ENCODE results near the gene SAMD14.

Gene SAMD14

DNA sequence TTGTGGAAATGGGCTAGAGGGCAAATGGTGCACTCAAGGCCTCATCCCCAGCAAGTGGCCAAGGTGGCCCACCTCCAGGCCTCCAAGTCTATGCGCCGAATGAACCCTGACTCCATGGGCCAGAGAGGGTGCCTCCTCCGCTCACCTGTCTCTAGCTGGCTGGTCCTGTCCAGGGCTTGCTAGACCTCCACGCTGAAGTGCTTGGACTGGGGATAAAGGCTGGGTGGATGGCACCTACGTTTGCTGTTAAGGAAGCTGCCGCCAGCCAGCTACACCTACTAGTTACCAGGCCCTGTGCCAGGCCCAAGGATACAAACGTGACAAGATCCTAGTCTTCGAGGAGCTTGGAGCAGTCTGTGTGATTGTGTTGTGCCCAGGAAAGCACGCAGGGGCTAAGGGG lies 35.1 kb upstream of the SAMD14 start:
- no peak for DNase-seq

GRCh38 chr17:50164697-50164988 lies 34.7 kb upstream of the SAMD14 start:
- DNase-seq, result no peak

GRCh38 chr17:50163843-50164696 lies 34.1 kb upstream of the SAMD14 start:
- DNase-seq, result no peak

GRCh38 chr17:50162466-50163254 lies 32.7 kb upstream of the SAMD14 start:
- DNase-seq, result no peak

DNA sequence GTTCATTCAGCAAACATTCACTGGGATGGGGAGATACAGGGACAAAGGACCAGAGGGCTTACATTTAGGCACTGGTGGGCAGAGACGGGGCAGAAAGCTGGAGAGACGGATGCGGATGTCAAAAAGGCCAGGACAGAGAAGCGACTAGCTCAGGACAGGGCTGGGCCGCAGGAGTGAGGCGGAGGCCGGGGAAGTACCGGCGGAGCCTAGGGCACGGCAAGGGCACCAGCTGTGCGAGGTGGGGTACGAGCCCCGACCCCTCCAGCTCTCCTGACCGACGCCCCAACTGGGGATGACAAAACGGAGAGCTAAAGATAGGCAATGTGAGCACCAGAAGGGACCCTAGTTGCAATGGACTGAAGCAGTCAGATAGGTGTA lies 31.9 kb upstream of the SAMD14 start:
- no peak for DNase-seq

GRCh38 chr17:50161023-50161910 lies 31.3 kb upstream of the SAMD14 start:
- peak; percentile 90 for DNase-seq

- no peak for DNase-seq
These were observed 27.9 kb upstream of the SAMD14 start for GRCh38 chr17:50157891-50158290.

- no peak for DNase-seq
These were observed 25.3 kb upstream of the SAMD14 start for GRCh38 chr17:50155115-50155819.

DNA sequence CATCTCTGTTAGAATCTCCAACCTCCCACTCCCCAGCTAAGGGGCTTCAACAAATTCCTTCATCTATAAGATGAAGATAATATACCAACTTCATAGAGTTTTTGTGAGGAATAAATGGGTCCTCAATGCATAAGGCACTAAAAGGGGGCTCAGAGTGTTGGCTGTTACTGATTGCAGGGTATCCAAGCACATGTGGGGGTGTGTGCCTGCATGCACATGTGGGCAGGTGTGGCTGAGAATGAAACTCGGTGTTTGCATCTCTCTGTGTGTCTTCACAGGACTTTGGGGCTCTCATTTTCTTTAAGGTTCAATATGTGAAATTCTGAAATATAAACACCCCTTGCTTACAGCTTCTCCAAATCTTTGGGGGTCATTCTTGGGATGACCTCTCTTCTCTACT lies 24.6 kb upstream of the SAMD14 start:
- no peak for DNase-seq

DNA sequence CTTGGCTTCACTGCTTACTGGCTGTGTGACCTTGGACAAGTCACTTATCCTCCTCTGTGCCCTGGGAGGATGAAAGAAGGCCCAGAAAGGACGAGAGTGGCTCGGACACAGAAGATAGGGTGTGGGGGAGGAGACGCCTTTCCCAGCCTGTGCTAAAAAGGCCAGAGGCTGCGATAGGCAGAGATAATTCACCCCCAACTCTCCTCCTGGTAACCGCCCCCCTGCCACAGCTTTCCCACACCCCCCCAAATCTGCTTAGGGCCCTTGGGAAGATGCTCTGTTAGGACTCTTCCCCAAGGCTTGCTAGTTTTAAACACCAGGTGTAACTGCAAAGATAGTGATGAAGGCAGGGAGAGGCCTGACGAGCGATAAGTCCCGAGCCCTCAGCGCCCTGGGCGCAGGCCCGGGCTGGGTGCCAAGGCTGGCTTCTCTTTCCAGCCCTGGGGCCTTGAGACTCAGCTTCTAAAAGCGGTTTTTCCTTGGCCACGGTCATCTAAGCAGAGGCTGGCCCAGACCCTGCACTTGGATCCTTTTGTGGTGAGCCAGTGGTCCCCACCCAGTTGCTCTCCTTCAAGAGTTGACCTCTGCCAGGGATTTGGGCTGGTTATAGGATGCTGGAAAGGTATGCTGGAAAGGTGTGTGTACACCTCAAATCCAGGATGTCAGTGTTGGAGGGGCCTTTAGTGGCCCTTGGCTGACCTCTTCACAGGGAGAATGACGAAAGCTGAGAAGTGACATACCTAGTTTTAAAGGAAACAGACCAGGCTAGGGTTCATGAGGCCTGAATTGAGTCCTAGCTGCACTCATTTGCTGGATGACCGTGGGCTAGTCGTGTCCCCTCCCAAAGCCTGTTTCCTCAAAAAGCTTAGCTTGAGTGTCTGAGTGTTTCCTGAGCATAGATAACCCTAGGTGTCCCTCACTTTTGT lies 24.0 kb upstream of the SAMD14 start:
- DNase-seq, result no peak

DNA sequence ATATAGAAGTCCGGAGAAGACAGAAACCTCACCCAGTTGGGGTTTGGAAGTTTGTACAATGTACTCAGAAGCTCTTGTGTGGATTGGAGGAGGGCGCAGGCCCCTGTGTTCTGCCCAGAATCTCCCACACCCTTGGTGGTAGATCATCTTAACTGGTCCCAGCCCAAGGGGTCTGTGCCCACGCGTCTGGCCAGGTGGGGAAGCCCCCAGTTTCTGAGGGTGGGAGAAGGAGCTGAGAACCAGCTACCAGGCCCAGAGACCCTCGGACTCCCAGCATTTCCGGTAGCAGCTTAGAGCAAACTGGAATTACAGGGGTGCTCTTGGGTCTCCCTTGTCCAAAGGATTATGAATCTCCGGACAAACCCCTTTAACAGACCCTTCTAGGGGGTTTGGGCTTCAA lies 22.8 kb upstream of the SAMD14 start:
- DNase-seq, result no peak

DNA sequence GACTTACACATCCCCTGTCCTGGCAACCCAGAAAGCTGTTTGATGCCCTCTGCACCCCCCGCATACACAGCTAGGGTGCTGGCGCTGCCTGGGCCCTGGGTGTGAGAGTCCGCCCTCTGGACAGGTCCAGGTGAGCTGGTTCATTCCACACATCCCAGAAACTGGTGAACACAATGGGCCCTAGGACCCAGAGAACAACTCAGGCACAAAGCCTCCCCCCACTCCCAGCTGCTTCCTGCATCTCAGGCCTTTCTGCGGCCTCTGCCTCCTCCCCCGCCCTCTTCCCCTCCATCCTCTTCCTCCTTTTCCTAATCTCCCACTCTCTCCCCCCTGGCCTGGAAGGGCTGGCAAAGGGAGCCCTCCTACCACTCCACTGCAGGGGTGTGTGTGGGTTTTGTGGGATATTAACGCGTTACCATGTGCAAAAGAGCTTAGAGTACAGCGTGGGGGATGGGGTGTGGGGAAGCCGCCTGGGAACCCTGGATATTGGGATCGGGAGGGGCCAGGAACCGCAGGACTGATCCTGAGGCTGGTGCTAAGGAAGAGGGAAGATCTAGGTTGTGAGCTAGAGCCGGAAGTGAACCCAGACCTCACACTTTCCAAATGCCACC lies 22.1 kb upstream of the SAMD14 start:
- DNase-seq, result peak; percentile 17

DNA sequence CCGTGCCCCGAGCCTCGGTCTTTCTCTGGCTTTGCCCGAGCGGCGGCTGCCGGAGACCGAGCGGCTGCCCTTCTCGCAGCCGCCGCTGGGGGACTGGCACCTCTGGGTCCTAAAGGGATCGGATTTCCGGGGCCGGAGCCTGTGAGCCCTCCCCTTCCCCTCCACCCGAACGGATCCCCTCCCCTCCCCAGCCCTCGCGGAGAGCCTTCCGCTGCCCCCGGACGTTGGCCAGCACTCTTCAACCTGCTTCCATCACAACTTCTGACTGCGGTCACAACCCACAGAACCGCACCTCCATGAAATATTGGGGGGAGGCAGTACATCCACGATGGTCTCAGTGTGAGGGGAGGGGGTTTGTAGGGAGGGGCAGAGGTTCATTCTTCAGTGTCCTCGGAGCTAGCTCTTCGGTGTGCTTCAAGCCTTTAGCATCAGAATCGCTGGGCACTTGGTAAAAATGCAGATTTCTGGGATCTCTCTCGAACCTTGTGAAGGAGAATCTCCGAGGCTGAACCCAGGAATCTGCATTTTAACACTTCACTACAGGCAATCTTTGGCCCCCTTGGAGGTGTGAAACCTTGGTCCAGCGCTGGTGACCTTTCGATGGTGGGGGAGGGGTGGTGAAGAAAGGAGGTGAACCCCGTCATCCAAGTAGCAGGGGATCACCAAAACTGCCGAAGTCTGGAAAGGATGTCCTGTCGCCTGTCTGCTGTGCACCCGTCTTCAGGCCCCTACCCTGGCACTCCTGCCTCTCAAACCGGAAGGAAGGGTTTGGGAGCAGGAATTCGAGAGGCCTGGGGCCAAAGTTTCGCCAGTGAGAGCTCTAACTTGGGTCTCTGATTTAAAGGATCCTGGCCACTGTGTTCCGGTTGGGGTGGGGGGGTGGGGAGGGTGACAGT lies 21.3 kb upstream of the SAMD14 start:
- DNase-seq, result peak; percentile 86

DNA sequence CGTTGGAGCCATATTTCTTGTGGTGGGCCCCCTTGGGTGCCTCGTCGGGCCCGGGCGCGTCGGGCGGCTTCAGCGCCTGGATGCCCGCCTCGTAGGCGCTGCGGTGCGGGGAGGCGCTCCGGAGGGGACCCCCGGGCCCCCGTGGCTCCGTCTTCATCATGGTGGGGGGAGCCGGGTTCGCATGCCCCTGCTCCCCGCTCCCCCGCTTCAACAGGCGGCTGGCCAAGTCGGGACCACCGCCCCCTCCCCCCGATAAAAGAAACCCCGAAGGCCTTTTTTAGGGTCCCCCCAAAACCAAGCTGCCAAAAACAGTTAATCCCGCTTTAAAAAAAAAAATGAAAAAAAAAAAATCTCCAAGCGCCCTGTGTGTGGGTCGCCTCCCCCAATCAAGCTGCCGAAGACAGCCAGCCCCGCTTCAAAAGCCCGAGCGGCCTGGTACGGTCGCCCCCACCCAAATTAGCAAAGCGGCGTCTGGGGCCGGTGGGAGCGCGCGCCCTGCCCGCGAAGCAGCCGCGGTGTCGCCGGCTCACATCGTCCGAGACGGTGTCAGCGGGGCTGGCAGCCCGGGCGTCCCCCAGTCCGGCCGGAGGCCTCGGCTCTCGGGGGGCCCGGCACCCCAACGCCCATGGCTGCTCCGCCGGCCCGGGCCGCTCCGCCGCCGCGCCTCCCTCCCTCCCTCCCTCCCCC lies 20.5 kb upstream of the SAMD14 start, which contains the start of gene PPP1R9B:
Gene PPP1R9B, minus strand, starts transcription at position 324 of the 687 bp plus-strand sequence. Its CDS starts 164 bp downstream, at position 160.
- DNase-seq, result no peak

DNA sequence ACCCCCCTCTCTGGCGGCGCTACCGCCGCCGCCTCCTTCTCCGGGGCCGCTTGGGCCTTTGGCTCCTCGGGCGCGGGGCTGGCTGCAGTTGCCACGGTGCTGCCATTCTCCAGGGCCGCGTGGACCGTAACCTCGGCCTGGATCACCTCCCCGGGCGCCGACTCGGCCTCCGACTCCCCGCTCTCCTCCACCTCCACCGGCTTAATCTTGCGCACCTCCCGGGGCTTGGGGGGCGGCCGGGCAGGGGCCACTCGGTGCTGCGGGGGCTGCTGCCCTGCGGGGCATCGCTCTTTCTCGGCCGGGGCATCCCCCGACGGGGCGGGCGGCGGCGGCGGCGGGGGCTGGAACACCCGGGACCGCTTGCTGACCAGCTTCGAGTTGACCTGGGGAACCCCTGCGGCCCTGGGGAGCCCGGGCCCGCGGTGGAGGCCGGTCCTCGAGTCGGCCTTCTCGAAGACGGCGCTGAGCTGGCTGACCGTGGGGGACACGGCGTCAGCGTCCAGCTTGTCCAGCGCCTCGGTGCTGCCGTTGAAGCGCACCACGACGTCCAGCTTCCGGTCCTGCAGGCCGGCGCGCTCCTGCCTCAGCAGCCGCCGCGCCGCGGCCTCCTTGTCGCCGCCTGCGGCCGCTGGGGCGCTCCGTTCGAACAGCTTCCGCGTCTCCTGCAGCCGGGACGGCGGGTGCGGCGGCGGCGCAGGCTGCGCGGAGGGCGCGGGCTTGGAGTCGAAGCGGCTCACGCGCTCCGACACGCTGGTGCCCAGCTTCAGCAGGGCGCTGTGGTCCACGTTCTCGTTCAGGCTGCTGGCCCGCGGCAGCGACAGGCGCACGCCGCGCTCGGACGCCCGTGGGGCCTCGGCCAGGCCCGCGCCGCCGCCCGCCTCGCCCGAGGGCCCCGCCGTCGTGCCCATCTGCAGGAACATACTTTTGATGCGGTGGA lies 19.7 kb upstream of the SAMD14 start:
- peak; percentile 51 for DNase-seq

GRCh38 chr17:50149091-50149416 lies 19.1 kb upstream of the SAMD14 start:
- no peak for DNase-seq

DNA sequence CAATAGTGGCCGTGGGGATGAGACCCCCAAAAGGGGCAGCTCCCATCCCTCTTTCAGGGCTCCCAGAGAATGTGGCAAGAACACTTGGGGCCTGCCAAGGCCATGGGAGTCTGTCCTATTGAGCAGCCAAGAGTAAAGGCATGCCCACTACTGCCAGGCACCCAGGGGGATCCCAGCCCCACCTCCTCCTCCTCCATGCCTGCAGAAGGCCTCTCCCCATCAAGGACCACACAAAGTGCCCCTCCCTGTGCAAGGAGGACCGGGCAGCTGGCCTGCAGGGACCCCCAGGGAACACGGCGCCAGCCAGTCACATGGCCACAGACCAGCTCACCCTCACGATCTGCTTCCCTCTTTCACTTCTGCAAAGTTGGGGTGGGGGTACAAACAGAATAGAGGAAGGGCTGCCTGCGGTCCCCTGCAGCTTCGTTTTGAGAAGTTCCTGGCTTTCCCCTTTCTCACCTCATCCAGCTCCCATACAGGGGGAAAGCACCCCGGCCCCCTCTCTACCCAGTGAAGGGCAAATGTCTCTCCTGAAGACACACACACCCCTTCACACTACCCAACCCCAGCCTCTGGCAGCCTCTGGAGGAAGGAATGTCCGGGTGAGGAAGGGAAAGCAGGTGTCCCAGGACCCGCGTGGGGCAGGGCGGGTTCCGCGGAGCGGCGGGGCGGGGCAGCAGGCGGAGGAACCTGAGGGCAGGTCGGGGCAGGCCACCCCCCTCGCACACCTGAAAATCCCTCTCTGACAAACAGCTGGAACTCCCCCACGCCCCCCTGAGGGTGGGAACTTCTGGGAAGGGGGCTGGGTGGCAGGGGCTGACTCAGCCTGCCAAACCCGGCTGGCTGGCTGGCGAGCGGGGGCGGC lies 18.5 kb upstream of the SAMD14 start:
- DNase-seq, result peak; percentile 78
